WERI-Rb-1 (cell line): Measurements from ENCODE around the gene RAD51B.

ENCODE experiments used
- DNase-seq: peaks from one replicate; pipeline ENCODE4 v3.0.0-alpha.2; 2020
- H3K27ac ChIP-seq: fragments of 250-450 bp; sonication (Bioruptor Pico); 2 replicates; pipeline ENCODE4 v1.5.1; 2020; ENCODE audit warnings: mild to moderate bottlenecking, moderate library complexity
- H3K27me3 ChIP-seq: fragments of 250-450 bp; sonication (Bioruptor Pico); 2 replicates; pipeline ENCODE4 v1.5.1; 2021; ENCODE audit warnings: mild to moderate bottlenecking, low read depth, moderate library complexity; ENCODE audit not compliant: insufficient read depth, severe bottlenecking
- H3K36me3 ChIP-seq: fragments of 250-450 bp; sonication (Bioruptor Pico); 2 replicates; pipeline ENCODE4 v1.5.1; 2020; ENCODE audit warnings: mild to moderate bottlenecking, moderate library complexity
- H3K4me3 ChIP-seq: 2 replicates; pipeline ENCODE4 v1.5.1; 2011; ENCODE audit warnings: low read depth, mild to moderate bottlenecking, control low read depth, low read length
- H3K9me3 ChIP-seq: fragments of 250-450 bp; sonication (Bioruptor Pico); 2 replicates; pipeline ENCODE4 v1.5.1; 2021; ENCODE audit warnings: mild to moderate bottlenecking, moderate library complexity; ENCODE audit not compliant: severe bottlenecking
- TF ChIP-seq, protein P1 (sequence below): IDR thresholded peaks from 2 replicates; pipeline ENCODE4 v1.5.1; 2011; ENCODE audit warnings: low read depth, mild to moderate bottlenecking, control low read depth, inconsistent platforms, low read length

The RAD51B gene

GRCh38 chr14:68770051-68770450, 950.5 kb downstream of the RAD51B start:
- DNase-seq = no peak
- Histone ChIP-seq H3K4me3 (no peak overlapping the region), H3K9me3 (no peaks in the 10 kb centered on the region), H3K27ac (no peak overlapping the region), H3K36me3 (no peaks in the 10 kb centered on the region), H3K27me3 (no peaks in the 10 kb centered on the region)
- TF ChIP-seq, protein P1, sequence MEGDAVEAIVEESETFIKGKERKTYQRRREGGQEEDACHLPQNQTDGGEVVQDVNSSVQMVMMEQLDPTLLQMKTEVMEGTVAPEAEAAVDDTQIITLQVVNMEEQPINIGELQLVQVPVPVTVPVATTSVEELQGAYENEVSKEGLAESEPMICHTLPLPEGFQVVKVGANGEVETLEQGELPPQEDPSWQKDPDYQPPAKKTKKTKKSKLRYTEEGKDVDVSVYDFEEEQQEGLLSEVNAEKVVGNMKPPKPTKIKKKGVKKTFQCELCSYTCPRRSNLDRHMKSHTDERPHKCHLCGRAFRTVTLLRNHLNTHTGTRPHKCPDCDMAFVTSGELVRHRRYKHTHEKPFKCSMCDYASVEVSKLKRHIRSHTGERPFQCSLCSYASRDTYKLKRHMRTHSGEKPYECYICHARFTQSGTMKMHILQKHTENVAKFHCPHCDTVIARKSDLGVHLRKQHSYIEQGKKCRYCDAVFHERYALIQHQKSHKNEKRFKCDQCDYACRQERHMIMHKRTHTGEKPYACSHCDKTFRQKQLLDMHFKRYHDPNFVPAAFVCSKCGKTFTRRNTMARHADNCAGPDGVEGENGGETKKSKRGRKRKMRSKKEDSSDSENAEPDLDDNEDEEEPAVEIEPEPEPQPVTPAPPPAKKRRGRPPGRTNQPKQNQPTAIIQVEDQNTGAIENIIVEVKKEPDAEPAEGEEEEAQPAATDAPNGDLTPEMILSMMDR = no peak

- H3K27ac ChIP-seq = no peak overlapping the region
- H3K36me3 ChIP-seq = no peaks in the 10 kb centered on the region
- no peak for DNase-seq
- TF ChIP-seq, protein P1 = no peak
- no peaks in the 10 kb centered on the region for H3K27me3 ChIP-seq
- H3K4me3 ChIP-seq = no peak overlapping the region
- H3K9me3 ChIP-seq = peaks cover 2% of the 10 kb centered on the region
These were observed 951.1 kb downstream of the RAD51B start for GRCh38 chr14:68770553-68771286.

- Histone ChIP-seq H3K27me3 (no peaks in the 10 kb centered on the region), H3K36me3 (no peaks in the 10 kb centered on the region), H3K9me3 (peaks cover 2% of the 10 kb centered on the region), H3K4me3 (no peak overlapping the region), H3K27ac (no peak overlapping the region)
- no peak for DNase-seq
- TF ChIP-seq, protein P1 = no peak
These were observed 952.1 kb downstream of the RAD51B start for GRCh38 chr14:68771631-68772030.

- Histone ChIP-seq H3K36me3 (no peaks in the 10 kb centered on the region), H3K9me3 (peaks cover 2% of the 10 kb centered on the region), H3K4me3 (no peak overlapping the region), H3K27ac (no peak overlapping the region), H3K27me3 (no peaks in the 10 kb centered on the region)
- TF ChIP-seq, protein P1 = no peak
- no peak for DNase-seq
These were observed 953.3 kb downstream of the RAD51B start for GRCh38 chr14:68772761-68773381.

DNA sequence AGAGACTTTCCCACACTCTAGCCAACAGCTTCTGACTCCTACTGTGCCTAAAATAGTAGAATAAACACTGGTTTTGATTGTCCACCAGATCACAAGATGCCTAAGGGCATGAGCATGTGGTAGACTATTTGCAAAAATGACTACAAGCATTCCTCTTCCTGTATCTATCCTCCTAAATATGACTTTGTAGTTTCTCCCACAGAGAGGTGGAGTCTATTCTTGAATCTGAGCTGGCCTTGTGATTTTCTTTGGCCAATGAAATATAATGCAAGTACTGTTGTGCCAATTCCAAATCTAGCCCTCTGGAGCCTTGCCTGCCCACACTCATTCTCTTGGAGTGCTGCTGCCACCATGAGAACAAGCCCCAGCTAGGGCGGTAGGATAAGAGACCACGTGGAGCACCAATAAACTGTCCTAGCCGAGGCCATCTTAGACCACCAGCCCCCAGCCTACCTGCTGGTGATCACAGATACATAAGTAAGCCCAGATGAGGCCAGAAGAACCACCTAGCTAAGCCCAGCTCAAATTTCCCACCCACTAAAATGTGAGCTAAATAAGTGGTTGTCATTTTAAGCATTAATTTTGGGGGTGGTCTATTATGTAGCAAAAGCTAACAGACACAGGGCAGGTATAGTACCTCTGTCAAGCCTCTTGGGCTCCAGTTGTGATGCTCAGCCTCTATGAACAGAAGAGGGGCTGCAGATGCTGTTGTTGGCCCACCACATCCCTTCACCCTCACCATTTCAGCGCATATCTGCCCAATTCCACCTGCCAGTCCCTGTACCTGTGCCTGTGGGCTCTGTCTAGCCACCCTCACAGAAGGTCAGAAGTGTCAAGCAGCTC, 955.4 kb downstream of the RAD51B start:
- Histone ChIP-seq H3K9me3 (peaks cover 2% of the 10 kb centered on the region), H3K27ac (no peak overlapping the region), H3K4me3 (no peak overlapping the region), H3K36me3 (no peaks in the 10 kb centered on the region), H3K27me3 (no peaks in the 10 kb centered on the region)
- no peak for DNase-seq
- TF ChIP-seq, protein P1 = no peak
